NB4 (cell line): Measurements from ENCODE around the gene GRAMD2B.
"Not testable (repeated sequence)": the region's sequence is repeated elsewhere in the genome, so short reads cannot be mapped to it uniquely, and the experiment has no call there.

Experiments used
- DNase-seq: peaks from one replicate; pipeline ENCODE4 v3.0.0; 2010; ENCODE audit warnings: low read depth
- H3K4me3 ChIP-seq: one replicate; pipeline ENCODE4 v1.5.1; 2011; ENCODE audit warnings: mild to moderate bottlenecking, low read depth, low read length, moderate library complexity
- MAX ChIP-seq: IDR thresholded peaks from 2 replicates; pipeline ENCODE4 v1.6.1; 2011; ENCODE audit warnings: low read depth, low read length
- MYC ChIP-seq: IDR thresholded peaks from 2 replicates; pipeline ENCODE4 v1.6.1; 2011; ENCODE audit warnings: low read depth, low read length
- POLR2A ChIP-seq: IDR thresholded peaks from 2 replicates; pipeline ENCODE4 v1.6.1; 2011; ENCODE audit warnings: mild to moderate bottlenecking; ENCODE audit not compliant: insufficient read length; ENCODE audit errors: extremely low read depth
- TF ChIP-seq, protein P1 (sequence below): IDR thresholded peaks from one replicate; pipeline ENCODE4 v1.5.1; 2012; ENCODE audit warnings: low read depth, low read length

GRAMD2B gene

DNA sequence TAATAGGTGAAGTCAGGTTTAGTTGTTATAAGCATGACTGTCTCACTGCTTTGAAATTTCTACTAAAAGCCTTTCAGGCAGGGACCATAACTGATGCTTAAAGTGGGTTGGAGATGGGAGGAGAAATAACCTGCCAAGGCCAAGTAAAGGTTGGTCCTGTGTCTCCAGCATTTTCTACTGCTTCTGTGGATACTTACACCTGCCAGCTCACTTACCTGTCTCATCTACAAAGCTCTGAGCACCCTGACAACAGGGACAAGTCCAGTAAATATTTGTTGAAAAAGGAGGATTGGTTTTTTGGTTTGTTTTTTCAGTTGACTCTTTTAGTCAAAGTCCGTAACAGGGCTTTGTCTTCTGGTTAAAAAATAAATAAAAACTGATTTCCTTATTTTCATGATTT is 38.6 kb downstream of the GRAMD2B start:
- H3K4me3 ChIP-seq, result no peak overlapping the region
- no peak for DNase-seq
- TF ChIP-seq POLR2A, result no peak

- DNase-seq, result no peak
- TF ChIP-seq MYC (no peak), POLR2A (no peak), MAX (no peak)
- TF ChIP-seq, protein P1, sequence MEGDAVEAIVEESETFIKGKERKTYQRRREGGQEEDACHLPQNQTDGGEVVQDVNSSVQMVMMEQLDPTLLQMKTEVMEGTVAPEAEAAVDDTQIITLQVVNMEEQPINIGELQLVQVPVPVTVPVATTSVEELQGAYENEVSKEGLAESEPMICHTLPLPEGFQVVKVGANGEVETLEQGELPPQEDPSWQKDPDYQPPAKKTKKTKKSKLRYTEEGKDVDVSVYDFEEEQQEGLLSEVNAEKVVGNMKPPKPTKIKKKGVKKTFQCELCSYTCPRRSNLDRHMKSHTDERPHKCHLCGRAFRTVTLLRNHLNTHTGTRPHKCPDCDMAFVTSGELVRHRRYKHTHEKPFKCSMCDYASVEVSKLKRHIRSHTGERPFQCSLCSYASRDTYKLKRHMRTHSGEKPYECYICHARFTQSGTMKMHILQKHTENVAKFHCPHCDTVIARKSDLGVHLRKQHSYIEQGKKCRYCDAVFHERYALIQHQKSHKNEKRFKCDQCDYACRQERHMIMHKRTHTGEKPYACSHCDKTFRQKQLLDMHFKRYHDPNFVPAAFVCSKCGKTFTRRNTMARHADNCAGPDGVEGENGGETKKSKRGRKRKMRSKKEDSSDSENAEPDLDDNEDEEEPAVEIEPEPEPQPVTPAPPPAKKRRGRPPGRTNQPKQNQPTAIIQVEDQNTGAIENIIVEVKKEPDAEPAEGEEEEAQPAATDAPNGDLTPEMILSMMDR, result no peak
- H3K4me3 ChIP-seq, result no peak overlapping the region
Observed at GRCh38 chr5:126462239-126463014, 39.2 kb downstream of the GRAMD2B start.

- no peak overlapping the region for H3K4me3 ChIP-seq
- TF ChIP-seq, protein P1, result no peak
- TF ChIP-seq MAX (no peak), MYC (no peak), POLR2A (no peak)
- DNase-seq, result no peak
Observed at GRCh38 chr5:126464016-126464415, 40.8 kb downstream of the GRAMD2B start.

DNA sequence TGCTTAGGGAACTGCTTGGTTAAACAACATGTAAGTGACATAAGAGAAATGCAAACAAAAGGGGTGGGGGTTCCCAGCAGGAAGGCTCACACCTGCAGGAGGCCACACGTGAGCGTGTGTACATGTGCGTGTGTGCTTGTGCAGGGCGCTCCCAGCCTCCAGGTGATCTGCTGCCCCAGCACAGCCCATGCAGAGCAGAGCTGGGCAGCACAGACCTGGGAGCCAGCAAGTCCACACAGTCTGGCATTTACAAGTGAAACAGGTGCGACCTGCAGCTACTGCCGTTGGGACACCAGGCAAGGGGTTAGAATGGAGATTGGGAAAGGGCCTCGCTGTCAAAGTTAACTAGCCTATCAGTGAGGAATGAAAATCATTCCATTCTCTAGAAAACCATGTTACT is 41.8 kb downstream of the GRAMD2B start:
- TF ChIP-seq POLR2A, result no peak
- TF ChIP-seq, protein P1, result no peak
- no peak for TF ChIP-seq MYC
- no peak for TF ChIP-seq MAX
- H3K4me3 ChIP-seq, result no peak overlapping the region
- DNase-seq, result no peak

DNA sequence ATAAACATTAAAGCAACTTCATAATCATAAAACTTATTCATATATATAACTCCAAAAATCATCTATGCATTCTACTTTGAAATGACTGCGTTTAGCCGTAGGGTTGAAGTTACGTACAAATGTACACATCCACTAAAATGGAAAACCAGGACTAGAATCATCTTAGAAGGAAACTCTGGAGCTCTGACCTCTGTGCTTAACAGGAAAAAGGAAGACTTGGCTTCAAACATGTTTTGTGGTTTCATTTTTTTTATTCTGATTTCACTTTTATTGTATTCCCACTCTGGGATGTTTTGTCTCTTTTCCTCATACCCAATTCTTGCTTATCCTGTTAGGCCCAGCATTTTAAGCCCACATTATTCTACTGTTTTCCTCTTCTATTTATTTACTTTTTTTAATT is 44.9 kb downstream of the GRAMD2B start:
- DNase-seq, result no peak
- TF ChIP-seq MAX (no peak), POLR2A (no peak), MYC (no peak)
- TF ChIP-seq, protein P1, result no peak

DNA sequence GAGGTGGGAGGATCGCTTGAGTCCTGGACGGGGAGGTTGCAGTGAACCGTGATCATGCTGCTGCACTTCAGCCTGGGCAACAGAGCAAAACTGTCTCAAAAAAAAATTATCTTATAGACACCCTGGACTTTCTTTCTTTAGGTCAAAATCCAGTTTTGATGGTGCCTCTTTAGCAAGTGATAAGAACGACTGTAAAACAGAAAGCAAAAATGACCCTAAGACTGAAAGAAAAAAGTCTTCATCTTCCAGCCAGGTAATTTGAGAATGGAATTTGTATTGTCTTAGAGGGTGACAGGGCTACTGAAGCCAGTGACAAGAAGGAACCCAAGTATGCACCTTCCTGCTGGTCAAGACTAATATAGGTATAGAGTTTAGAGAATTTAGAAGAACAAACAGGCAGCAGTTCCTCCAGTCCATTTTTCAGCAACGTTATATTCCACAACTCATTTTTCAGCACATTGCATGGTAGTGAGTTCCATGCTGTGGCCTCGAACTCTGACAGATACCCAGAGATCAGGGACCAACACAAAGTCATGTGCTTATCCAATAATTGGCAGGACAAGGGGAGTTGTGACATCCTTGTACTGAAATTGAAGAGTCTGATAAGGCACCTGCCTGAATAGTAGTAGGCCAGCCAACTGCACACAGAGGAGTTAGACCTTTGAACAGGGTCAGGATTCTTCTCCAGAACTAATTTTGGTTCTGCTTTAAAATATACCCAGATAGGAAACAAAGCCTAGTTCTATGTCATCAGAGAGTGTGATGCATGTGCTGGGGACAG is 46.5 kb downstream of the GRAMD2B start:
- TF ChIP-seq POLR2A (no peak), MAX (no peak), MYC (no peak)
- TF ChIP-seq, protein P1, result no peak
- no peak for DNase-seq
- no peak overlapping the region for H3K4me3 ChIP-seq

More for the DNA sequence above, 44.9 kb downstream of the GRAMD2B start:
- H3K4me3 ChIP-seq, result no peak overlapping the region

DNA sequence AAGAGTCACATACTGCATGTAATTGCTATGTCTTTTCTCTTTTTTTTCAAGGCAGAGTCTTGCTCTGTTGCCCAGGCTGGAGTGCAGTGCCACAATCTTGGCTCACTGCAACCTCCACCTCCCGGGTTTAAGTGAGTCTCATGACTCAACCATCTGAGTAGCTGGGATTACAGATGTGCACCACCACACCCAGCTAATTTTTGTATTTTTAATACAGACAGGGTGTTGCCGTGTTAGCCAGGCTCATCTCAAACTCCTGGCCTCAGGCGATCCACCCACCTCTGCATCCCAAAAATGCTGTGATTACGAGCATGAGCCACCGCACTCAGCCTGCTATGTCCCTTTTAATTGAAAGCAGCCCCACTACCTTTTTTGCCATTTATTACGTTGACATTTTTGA is 47.3 kb downstream of the GRAMD2B start:
- not testable (repeated sequence) for H3K4me3 ChIP-seq, DNase-seq
